Activated T-cell treated with anti-CD3 and anti-CD28 coated beads for 24 hours (primary cell): ENCODE results near the gene TMEM169.
"Not testable (repeated sequence)": the region's sequence is repeated elsewhere in the genome, so short reads cannot be mapped to it uniquely, and the experiment has no call there.

Experiments used
- DNase-seq: peaks from one replicate; pipeline ENCODE4 v3.0.0-alpha.2; 2020; ENCODE audit warnings: low read depth

Gene TMEM169

DNA sequence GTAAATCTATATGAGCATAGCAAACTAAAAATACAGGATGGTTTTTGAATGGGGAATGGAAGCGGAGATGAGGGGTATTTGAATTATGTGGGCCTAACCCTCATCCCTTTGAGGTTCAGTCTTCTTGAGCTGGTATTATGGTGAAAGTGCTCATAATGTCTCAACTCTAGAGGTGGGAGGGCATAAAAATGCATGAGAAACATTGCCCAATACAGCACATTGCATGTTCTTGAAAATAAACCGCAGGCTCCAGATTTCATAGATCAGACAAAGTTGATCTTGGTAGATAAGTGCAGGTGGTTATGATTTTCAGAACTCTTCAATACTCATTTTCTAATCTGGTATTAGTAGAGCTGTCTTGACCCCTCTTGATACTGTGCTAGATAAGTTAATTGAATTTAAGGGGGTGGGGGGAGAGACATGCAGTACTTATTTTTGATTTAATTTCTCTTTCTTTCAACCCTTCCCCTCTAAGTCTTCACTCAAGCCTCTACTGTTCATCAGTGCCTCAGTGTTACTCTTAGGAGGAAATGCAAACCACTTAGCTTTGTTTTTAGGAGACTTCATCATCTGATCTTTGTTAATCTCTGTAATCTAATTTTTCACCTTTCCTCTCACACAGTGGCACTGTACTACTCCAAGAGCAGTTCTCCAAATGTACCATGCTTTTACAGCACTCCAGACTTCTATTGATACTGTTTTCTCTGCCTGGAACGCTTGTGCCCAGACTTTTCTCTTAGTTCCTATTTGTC lies 49.6 kb downstream of the TMEM169 start:
- no peak for DNase-seq

GRCh38 chr2:216132585-216132984 lies 50.9 kb downstream of the TMEM169 start:
- no peak for DNase-seq

DNA sequence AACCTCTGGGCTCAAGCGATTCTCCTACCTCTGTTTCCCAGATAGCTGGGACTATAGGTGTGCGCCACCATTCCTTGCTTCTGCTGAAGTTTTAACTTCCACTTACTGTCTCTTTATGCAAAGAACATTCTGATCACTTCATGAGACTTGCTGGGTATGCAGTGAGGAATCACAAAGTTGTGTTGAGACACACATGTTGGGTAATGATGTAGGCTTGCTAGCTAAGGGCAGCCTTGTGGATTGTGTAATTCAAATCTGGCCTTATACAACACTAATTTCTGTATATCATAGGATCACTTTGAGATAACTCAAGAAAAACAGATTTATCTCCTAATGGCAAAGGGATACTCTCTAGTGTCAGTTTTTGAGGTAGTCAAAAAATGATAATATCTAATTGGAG lies 51.7 kb downstream of the TMEM169 start:
- DNase-seq = no peak

DNA sequence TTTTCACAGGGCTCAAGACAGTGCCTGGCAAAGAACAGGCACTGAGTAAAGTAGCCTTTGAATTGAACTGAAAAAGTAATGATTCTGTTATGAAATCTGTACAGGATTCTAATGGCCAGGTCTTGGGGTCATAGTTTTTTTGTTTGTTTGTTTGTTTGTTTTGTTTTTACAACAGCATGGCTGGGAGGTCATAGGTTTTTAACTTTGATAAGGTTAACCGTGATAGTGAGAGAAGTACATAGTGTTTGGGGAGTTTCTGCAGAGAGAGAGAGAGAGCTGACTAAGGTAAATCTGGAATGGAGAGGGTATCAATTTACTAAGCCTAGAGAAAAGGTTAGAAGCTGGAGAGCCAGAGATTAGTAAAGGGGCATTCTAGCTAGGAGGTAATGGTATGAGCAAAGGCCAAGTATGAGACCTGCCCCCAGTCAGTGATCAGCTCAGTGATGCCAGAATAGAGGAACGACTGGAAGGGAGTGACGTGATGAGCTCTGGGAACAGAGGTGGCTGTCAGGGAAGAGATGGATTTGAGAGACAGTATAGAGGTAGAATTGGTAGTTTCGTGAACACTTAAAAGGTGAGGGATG lies 53.3 kb downstream of the TMEM169 start:
- no peak for DNase-seq

DNA sequence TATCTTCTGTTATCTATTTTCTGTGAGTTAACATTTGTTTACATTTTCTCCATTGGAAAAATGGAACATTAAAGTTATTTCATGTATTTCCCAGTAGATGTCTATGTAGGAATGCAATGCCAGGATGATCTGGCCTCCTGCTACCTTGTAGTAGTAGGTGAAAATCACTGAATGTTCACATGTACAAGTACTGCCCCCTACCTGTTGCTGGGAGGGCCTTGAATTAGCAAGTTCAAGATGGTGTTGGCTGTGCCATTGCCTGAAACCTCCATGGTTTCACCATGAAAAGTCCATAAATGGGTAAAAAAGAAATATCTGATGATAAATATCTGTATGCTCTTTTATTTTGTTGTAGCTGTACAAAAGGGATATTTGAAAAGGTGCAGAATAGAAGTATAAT lies 58.2 kb downstream of the TMEM169 start:
- DNase-seq = no peak

- DNase-seq = not testable (repeated sequence)
These were observed 59.8 kb downstream of the TMEM169 start for GRCh38 chr2:216141516-216141915.

DNA sequence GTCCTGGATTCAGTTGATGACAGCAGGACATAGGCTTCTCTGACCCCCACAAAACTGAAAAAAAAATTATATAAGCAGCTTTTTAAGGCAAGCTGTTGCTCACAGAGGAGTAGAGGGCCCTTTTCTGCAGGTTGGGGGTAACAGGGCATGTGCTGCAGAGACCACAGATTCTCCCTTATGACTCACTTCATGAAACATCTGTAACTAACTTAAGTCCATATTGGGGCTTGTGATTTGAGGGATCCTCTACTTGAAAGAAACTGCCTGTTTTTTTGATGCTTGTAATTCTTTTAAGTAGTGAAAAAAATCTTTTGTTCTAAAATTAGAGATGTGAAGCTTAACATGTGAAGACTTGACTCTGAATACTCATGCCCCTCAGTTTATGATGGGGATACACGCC lies 60.8 kb downstream of the TMEM169 start:
- no peak for DNase-seq

- DNase-seq = no peak
These were observed 62.7 kb downstream of the TMEM169 start for GRCh38 chr2:216144372-216144771.

- DNase-seq = no peak
These were observed 63.1 kb downstream of the TMEM169 start for GRCh38 chr2:216144857-216145256.

GRCh38 chr2:216146573-216146972 lies 64.9 kb downstream of the TMEM169 start:
- no peak for DNase-seq

DNA sequence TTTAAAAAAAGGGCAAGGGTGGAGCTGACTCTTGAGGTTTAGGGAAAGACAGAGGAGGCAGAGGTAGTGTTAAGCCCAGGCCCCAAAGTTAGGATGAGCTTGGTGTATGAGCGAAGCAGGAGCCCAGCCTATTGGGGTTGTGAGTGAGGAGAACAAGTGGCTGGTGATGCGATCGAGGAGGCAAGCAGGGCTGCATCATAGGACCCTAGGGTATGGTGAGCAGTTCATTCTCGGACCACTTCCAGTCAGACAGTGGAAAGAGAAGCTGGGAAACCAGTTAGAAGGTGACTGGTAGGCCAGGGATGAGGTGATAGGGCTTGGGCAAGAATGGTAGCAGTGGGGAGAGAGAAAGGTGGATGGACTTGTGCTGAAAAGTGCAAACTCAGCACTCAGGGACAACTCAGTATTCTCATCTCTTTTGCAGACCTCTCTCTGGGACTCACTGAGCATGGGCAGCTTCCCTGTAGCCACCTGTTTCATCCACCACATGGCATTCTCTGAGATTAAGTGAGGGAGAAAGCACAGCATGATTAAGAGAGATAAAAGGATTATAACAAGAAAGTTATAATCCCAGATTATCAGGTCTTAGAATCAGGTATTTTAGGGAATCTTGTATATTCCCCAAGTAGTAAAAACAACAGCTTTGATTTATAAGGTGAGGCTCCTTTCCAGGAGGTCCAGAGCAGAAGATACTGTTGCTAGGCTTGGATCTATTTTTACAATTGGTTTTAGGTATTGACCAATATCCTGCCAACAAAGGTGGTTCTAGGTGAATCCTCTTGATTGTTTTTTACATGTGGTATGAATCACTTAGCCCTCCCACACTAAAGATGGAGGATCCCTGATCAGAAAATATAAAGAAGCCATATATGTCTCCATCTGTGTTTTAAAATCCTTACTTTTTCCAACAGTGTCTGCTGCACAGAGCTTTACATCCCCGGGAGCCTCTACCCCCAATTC lies 65.7 kb downstream of the TMEM169 start:
- no peak for DNase-seq

DNA sequence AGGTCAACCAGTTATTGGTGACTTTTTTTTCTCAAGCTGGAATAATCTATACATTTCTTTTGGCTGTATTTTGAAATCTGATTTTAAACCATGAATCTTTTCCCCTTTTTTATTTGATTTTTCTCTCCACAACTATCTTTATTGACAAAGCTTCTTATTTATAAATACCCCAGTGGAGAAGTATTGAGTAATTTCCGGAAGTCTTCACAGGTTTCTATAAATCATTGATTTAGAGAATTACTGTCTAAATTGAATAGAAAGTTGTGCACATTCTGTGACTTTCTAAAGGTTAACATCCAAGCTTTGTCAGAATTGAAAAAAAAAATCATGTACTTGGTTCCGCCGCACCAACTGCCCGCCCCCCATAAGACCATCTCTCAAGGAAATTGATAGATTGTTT lies 67.3 kb downstream of the TMEM169 start:
- DNase-seq = no peak

DNA sequence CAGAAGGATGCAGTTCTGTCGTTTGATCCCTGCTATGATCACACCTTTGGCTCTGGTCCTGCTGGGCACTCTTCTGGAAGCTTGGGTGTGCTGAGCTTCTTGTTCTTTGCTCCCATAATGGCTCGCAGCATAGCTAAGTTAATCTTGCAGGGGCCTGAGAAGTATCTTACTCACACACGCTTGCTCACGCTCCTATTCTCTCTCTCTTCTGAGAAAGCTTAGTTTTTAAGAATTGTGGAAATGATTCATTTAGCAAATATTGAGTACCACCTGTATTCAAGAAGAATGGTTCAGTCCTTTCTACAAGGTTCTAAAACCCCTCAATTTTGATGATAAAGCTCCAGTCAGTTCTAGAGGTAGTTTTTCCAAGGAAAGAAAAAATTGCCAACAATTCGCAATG lies 68.0 kb downstream of the TMEM169 start:
- DNase-seq = no peak

- DNase-seq = no peak
These were observed 69.8 kb downstream of the TMEM169 start for GRCh38 chr2:216151313-216152025.
